ENCODE data around the gene SORL1. TPM values are rescaled to one million over a fixed set of nuclear protein-coding genes. Genes with fewer than 3 reads are reported as not detected.
A peak's percentile ranks its signal among the peaks of the same experiment; 100 is the strongest.

The SORL1 gene
- total and polyA plus RNA-seq, 2 experiments from 2014 or later, result 0.26 to 0.54 TPM

GRCh38 chr11:121471167-121471566 lies 19.1 kb downstream of the SORL1 start:
- Histone ChIP-seq H3K79me2 (ENCODE audit: insufficient read depth) (no peaks in the 10 kb centered on the region), H3K9me2 (ENCODE audit: insufficient read depth) (no peaks in the 10 kb centered on the region), H4K20me1 (ENCODE audit: insufficient read depth) (no peaks in the 10 kb centered on the region), H3K4me3 (no peak overlapping the region), H3K4me1 (ENCODE audit: insufficient read depth) (peaks cover 20% of the 10 kb centered on the region), H3F3A (ENCODE audit: insufficient read depth) (peaks cover 18% of the 10 kb centered on the region; the same call in 1 of the 2 replicates), H3K9ac (no peak overlapping the region), H3K27me3 (replicated peaks; ENCODE audit: insufficient read depth) (peaks cover 8% of the 10 kb centered on the region), H3K9me3 (ENCODE audit: low read depth) (no peaks in the 10 kb centered on the region), H3K4me2 (ENCODE audit: unreplicated experiment) (no peak overlapping the region), H3K36me3 (ENCODE audit: low read depth) (no peaks in the 10 kb centered on the region), H2AFZ (no peak overlapping the region), H3K27ac (no peak overlapping the region)
- no peak for TF ChIP-seq EZH2phosphoT487 (IDR thresholded peaks at IDR 0.05; ENCODE audit: insufficient read depth, low read depth)
- no peak for TF ChIP-seq EZH2 (IDR thresholded peaks at IDR 0.05; ENCODE audit: insufficient read depth, poor library complexity, severe bottlenecking)
- 88% methylated on average over 12 of the region's 12 CpGs for WGBS, 2 experiments (ENCODE audit: low coverage in 1 of 2, low lambda C conversion rate in 2 of 2, missing lambda C conversion rate in 2 of 2)
- no peak for DNase-seq
- in situ Hi-C loops (cut with MboI), result no loop called here

- in situ Hi-C loops (cut with MboI), result no loop called here
- Histone ChIP-seq H3F3A (ENCODE audit: insufficient read depth) (0 out of 2 replicates have a peak, but pooled peaks cover 10% of the 10 kb centered on the region), H3K4me1 (ENCODE audit: insufficient read depth) (peaks cover 9% of the 10 kb centered on the region), H3K27me3 (replicated peaks; ENCODE audit: insufficient read depth) (peaks cover 10% of the 10 kb centered on the region), H3K4me2 (ENCODE audit: unreplicated experiment) (no peak overlapping the region), H3K4me3 (no peak overlapping the region), H3K27ac (no peak overlapping the region), H3K36me3 (ENCODE audit: low read depth) (no peaks in the 10 kb centered on the region), H2AFZ (no peak overlapping the region), H3K79me2 (ENCODE audit: insufficient read depth) (no peaks in the 10 kb centered on the region), H3K9me2 (ENCODE audit: insufficient read depth) (no peaks in the 10 kb centered on the region), H3K9ac (no peak overlapping the region), H4K20me1 (ENCODE audit: insufficient read depth) (no peaks in the 10 kb centered on the region), H3K9me3 (ENCODE audit: low read depth) (no peaks in the 10 kb centered on the region)
- TF ChIP-seq EZH2phosphoT487 (IDR thresholded peaks at IDR 0.05; ENCODE audit: insufficient read depth, low read depth), result no peak
- TF ChIP-seq EZH2 (IDR thresholded peaks at IDR 0.05; ENCODE audit: insufficient read depth, poor library complexity, severe bottlenecking), result no peak
- WGBS, 2 experiments (ENCODE audit: low coverage in 1 of 2, low lambda C conversion rate in 2 of 2, missing lambda C conversion rate in 2 of 2), result 52 to 66% methylated on average over 2 of the region's 2 CpGs
- DNase-seq, result no peak
Measured at GRCh38 chr11:121472312-121472711, 20.2 kb downstream of the SORL1 start.

GRCh38 chr11:121473064-121473777 lies 21.1 kb downstream of the SORL1 start:
- Histone ChIP-seq H3K4me2 (ENCODE audit: unreplicated experiment) (no peak overlapping the region), H3K4me3 (no peak overlapping the region), H3K27me3 (replicated peaks; ENCODE audit: insufficient read depth) (peaks cover 13% of the 10 kb centered on the region), H3F3A (ENCODE audit: insufficient read depth) (0 out of 2 replicates have a peak, but pooled peaks cover 8% of the 10 kb centered on the region), H3K4me1 (ENCODE audit: insufficient read depth) (0 out of 2 replicates have a peak, but pooled peaks cover under 1% of the 10 kb centered on the region), H3K9ac (no peak overlapping the region), H3K9me3 (ENCODE audit: low read depth) (no peaks in the 10 kb centered on the region), H3K36me3 (ENCODE audit: low read depth) (no peaks in the 10 kb centered on the region), H4K20me1 (ENCODE audit: insufficient read depth) (no peaks in the 10 kb centered on the region), H3K9me2 (ENCODE audit: insufficient read depth) (no peaks in the 10 kb centered on the region), H2AFZ (no peak overlapping the region), H3K27ac (no peak overlapping the region), H3K79me2 (ENCODE audit: insufficient read depth) (no peaks in the 10 kb centered on the region)
- in situ Hi-C loops (cut with MboI), result no loop called here
- 57 to 63% methylated on average over 8 of the region's 8 CpGs for whole genome bisulfite sequencing, 2 experiments (ENCODE audit: low coverage in 1 of 2, low lambda C conversion rate in 2 of 2, missing lambda C conversion rate in 2 of 2)
- DNase-seq, result peak; percentile 68
- TF ChIP-seq EZH2 (IDR thresholded peaks at IDR 0.05; ENCODE audit: insufficient read depth, poor library complexity, severe bottlenecking), result no peak
- TF ChIP-seq EZH2phosphoT487 (IDR thresholded peaks at IDR 0.05; ENCODE audit: insufficient read depth, low read depth), result no peak

GRCh38 chr11:121474680-121475079 lies 22.6 kb downstream of the SORL1 start:
- no peak overlapping the region for H2AFZ ChIP-seq
- TF ChIP-seq EZH2 (IDR thresholded peaks at IDR 0.05; ENCODE audit: insufficient read depth, poor library complexity, severe bottlenecking), result no peak
- TF ChIP-seq EZH2phosphoT487 (IDR thresholded peaks at IDR 0.05; ENCODE audit: insufficient read depth, low read depth), result no peak
- H3K9me2 ChIP-seq (ENCODE audit: insufficient read depth), result no peaks in the 10 kb centered on the region
- no peak overlapping the region for H3K27ac ChIP-seq
- no peaks in the 10 kb centered on the region for H3K79me2 ChIP-seq (ENCODE audit: insufficient read depth)
- 0 out of 2 replicates have a peak, but pooled peaks cover 8% of the 10 kb centered on the region for H3F3A ChIP-seq (ENCODE audit: insufficient read depth)
- in situ Hi-C loops (cut with MboI), result no loop called here
- H3K9me3 ChIP-seq (ENCODE audit: low read depth), result no peaks in the 10 kb centered on the region
- H3K27me3 ChIP-seq (replicated peaks; ENCODE audit: insufficient read depth), result peaks cover 16% of the 10 kb centered on the region
- H3K9ac ChIP-seq, result no peak overlapping the region
- WGBS, 2 experiments (ENCODE audit: low coverage in 1 of 2, low lambda C conversion rate in 2 of 2, missing lambda C conversion rate in 2 of 2), result 91 to 93% methylated on average over 7 of the region's 7 CpGs
- no peak for DNase-seq
- H3K4me3 ChIP-seq, result no peak overlapping the region
- H4K20me1 ChIP-seq (ENCODE audit: insufficient read depth), result no peaks in the 10 kb centered on the region
- no peaks in the 10 kb centered on the region for H3K4me1 ChIP-seq (ENCODE audit: insufficient read depth)
- no peaks in the 10 kb centered on the region for H3K36me3 ChIP-seq (ENCODE audit: low read depth)
- H3K4me2 ChIP-seq (ENCODE audit: unreplicated experiment), result no peak overlapping the region

Measured in GM23248 (cell line).